HepG2 (cell line): ENCODE measurements around the gene GPATCH8. TPM values are rescaled to one million over a fixed set of nuclear protein-coding genes. Genes with fewer than 3 reads are reported as not detected.

Experiments used
- CC2D1A ChIP-seq: sonication (generic); formaldehyde crosslinking; IDR thresholded peaks from 2 replicates; pipeline ENCODE4 v1.8.1; 2023; ENCODE audit warnings: mild to moderate bottlenecking, missing genetic modification reagents
- FIP1L1 ChIP-seq: fragments of 200-400 bp; formaldehyde crosslinking; IDR thresholded peaks from 2 replicates; pipeline ENCODE4 v1.6.1; 2018; ENCODE audit warnings: low read depth, mild to moderate bottlenecking, low read length, moderate library complexity, borderline replicate concordance; ENCODE audit not compliant: insufficient read depth
- MYNN ChIP-seq: sonication (generic); formaldehyde crosslinking; IDR thresholded peaks from 2 replicates; pipeline ENCODE4 v1.4.0; 2020; ENCODE audit warnings: mild to moderate bottlenecking, low read depth, missing genetic modification reagents
- STAG1 ChIP-seq: sonication (generic); formaldehyde crosslinking; IDR thresholded peaks from 2 replicates; pipeline ENCODE4 v1.4.0; 2020; ENCODE audit warnings: missing genetic modification reagents
- TRIM24 ChIP-seq: sonication (generic); formaldehyde crosslinking; IDR thresholded peaks from 2 replicates; pipeline ENCODE4 v1.8.0; 2022; ENCODE audit warnings: mild to moderate bottlenecking, missing genetic modification reagents
- ZBED4 ChIP-seq: sonication (generic); formaldehyde crosslinking; IDR thresholded peaks from 2 replicates; pipeline ENCODE4 v1.4.0; 2020; ENCODE audit warnings: missing genetic modification reagents, borderline replicate concordance
- ZHX2 ChIP-seq, 2 experiments: sonication (generic) in 1 of 2; formaldehyde crosslinking in 1 of 2; IDR thresholded peaks; 2 replicates each; pipeline versions ENCODE4 v1.6.1 to v1.9.0; 2014 to 2022; ENCODE audit warnings: antibody characterized with exemption in 1 of 2, borderline replicate concordance in 1 of 2, inconsistent platforms in 1 of 2, low read depth in 1 of 2, missing genetic modification reagents in 1 of 2
- ZNF562 ChIP-seq: sonication (generic); formaldehyde crosslinking; IDR thresholded peaks from 2 replicates; pipeline ENCODE4 v1.8.0; 2022; ENCODE audit warnings: missing genetic modification reagents, borderline replicate concordance
- ZSCAN21 ChIP-seq: sonication (generic); formaldehyde crosslinking; IDR thresholded peaks from 2 replicates; pipeline ENCODE4 v1.8.0; 2022; ENCODE audit warnings: mild to moderate bottlenecking, missing genetic modification reagents, moderate library complexity, borderline replicate concordance
- polyA plus RNA-seq, 8 experiments: library from polyadenylated mRNA; depleted of rRNA in 3 of 8; stranded (reverse) in 7 of 8; unstranded in 1 of 8; fragments of >200 nt; fragmentation: Illumina TruSeq in 4 of 8; extraction: Trizol in 4 of 8; gene quantifications; 2 replicates each; pipeline versions ENCODE4 v1.2.1 to v1.2.3, GENCODE V29; 2011 to 2016; ENCODE audit warnings: low read depth in 4 of 8, missing spikeins in 1 of 8, mixed read lengths in 1 of 8; ENCODE audit not compliant: insufficient read depth in 1 of 8
- total RNA-seq, 5 experiments: library from RNA; depleted of rRNA; stranded (reverse); fragments of >200 nt; fragmentation: Illumina TruSeq; extraction: Trizol; gene quantifications; 2 replicates each; pipeline ENCODE4 v1.2.3, GENCODE V29; 2016; ENCODE audit warnings: low read depth in 1 of 5
- TF ChIP-seq, protein P1 (sequence below): IDR thresholded peaks from 2 replicates; pipeline ENCODE4 v1.6.1; 2016; ENCODE audit warnings: missing biosample characterization, missing genetic modification reagents, low read depth
- TF ChIP-seq, protein P2 (sequence below): sonication (generic); formaldehyde crosslinking; IDR thresholded peaks from 2 replicates; pipeline ENCODE4 v1.5.0; 2020; ENCODE audit warnings: mild to moderate bottlenecking, missing genetic modification reagents, borderline replicate concordance
- TF ChIP-seq, protein P3 (sequence below): sonication (generic); formaldehyde crosslinking; IDR thresholded peaks from 2 replicates; pipeline ENCODE4 v1.4.0; 2020; ENCODE audit warnings: missing genetic modification reagents

GPATCH8 gene
- total and polyA plus RNA-seq, 2 of the 13 experiments (the other 11 are each of a cell fraction or from before 2014, with no cell fraction given), result 20.7 to 21.5 TPM

DNA sequence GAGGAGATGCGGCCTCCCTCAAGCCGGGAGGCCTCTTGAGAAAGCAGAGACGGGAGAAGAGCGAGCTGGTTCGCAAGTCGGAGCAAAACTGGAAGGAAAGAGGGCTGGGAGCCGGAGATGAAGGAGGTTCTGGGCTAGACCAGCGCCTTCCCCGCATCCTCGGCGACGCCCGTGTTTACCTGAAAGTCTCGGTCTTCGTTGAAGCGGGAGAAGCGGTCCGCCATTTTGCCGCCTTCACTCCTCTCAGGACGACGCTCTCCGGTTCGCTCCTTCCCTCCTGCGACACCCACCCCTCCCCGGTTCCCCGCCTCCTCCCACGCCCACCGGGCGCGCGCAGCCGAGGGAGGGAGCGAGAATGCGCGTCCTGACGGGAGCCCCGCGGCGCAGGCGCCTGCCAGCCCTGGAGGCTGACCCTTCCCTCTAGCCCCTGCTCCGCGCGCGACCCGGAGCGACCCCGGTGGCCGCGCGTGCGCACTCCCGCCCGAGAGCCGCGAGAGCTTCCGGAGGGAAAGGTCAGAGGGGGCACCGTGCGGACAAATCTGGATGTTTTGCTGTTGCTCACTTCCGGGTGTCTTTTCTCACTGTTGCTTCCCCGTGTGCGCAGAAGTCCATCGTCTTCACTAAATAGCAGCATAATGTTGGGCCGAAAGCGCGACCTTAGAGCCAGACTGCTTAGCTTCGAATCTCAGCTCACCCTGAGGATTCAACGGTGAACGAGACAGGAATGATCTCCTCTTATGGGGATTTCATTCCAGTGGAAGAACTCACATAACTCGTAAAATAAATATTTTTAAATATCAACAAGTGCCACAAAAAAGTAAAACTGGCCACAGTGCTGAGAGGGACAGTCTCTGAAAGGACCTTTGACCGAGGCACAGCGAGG is at the start of gene GPATCH8 (continued):
- TF ChIP-seq ZHX2 (IDR thresholded peaks at IDR 0.05; ENCODE audit: low read depth), result 0 out of 2 replicates have a peak, but pooled peaks have one; percentile 11
- no peak for TF ChIP-seq ZHX2 (CRISPR knock-in tag; IDR thresholded peaks at IDR 0.05; ENCODE audit: borderline replicate concordance)
- TF ChIP-seq ZNF562 (CRISPR knock-in tag), result no peak
- TF ChIP-seq ZBED4 (CRISPR knock-in tag), result peak; percentile 49
- TF ChIP-seq, protein P1, sequence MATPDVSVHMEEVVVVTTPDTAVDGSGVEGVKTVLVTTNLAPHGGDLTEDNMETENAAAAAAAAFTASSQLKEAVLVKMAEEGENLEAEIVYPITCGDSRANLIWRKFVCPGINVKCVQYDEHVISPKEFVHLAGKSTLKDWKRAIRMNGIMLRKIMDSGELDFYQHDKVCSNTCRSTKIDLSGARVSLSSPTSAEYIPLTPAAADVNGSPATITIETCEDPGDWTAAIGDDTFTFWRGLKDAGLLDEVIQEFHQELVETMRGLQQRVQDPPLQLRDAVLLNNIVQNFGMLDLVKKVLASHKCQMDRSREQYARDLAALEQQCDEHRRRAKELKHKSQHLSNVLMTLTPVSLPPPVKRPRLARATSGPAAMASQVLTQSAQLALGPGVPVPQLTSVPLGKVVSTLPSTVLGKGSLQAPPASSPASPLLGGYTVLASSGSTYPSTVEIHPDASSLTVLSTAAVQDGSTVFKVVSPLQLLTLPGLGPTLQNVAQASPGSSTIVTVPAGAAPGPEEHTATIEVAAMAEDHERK (CRISPR knock-in tag), result peak; percentile 52
- no peak for TF ChIP-seq STAG1
- TF ChIP-seq, protein P2, sequence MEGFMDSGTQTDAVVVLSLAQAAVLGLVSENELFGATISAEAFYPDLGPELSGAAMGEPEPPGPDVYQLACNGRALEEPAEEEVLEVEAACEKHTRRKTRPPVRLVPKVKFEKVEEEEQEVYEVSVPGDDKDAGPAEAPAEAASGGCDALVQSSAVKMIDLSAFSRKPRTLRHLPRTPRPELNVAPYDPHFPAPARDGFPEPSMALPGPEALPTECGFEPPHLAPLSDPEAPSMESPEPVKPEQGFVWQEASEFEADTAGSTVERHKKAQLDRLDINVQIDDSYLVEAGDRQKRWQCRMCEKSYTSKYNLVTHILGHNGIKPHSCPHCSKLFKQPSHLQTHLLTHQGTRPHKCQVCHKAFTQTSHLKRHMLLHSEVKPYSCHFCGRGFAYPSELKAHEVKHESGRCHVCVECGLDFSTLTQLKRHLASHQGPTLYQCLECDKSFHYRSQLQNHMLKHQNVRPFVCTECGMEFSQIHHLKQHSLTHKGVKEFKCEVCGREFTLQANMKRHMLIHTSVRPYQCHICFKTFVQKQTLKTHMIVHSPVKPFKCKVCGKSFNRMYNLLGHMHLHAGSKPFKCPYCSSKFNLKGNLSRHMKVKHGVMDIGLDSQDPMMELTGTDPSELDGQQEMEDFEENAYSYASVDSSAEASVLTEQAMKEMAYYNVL (CRISPR knock-in tag), result 0 out of 2 replicates have a peak, but pooled peaks have one; percentile 65
- TF ChIP-seq, protein P3, sequence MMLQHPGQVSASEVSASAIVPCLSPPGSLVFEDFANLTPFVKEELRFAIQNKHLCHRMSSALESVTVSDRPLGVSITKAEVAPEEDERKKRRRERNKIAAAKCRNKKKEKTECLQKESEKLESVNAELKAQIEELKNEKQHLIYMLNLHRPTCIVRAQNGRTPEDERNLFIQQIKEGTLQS (CRISPR knock-in tag), result peak; percentile 47; the same call in 1 of the 2 replicates
- TF ChIP-seq FIP1L1, result peak; percentile 77; the same call in 1 of the 2 replicates
- TF ChIP-seq ZSCAN21, result peak; percentile 85; the same call in 1 of the 2 replicates
- TF ChIP-seq MYNN (CRISPR knock-in tag), result no peak; the same call in 1 of the 2 replicates
- TF ChIP-seq CC2D1A, result no peak
- no peak for TF ChIP-seq TRIM24
